ENCODE data around the gene MRAP. TPM values are rescaled to one million over a fixed set of nuclear protein-coding genes. Genes with fewer than 3 reads are reported as not detected.

The MRAP gene
- total RNA-seq, 1 experiment from 2014 or later: not detected

DNA sequence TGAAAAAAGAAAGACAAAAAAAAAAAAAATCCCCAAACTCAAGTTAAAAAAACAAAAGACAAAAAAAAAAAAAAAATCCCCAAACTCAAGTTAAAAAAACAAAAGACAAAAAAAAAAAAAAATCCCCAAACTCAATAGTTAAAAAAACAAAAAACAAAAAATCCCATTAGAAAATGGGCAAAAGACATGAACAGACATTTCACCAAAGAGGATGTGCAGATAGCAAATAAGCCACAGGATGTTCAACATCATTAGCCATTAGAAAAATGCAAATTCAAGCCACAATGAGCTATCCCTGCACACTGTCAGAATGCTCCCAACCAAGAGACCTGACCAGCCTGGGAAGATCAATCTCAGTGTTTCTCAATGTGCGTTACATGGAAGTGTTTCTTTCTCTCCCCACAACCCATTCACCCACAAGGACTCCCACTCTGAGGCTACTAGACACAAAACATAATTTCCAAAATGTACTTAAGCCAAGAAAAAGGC is 33.9 kb downstream of the MRAP start:
- H3K9me3 ChIP-seq (ENCODE audit: control insufficient read depth in 1 of 2, insufficient read depth in 1 of 2, low read depth in 1 of 2, low read length in 2 of 2): no peaks in the 10 kb centered on the region
- no peaks in the 10 kb centered on the region for H3K9me2 ChIP-seq (ENCODE audit: insufficient read depth)
- TF ChIP-seq ZNF274 (IDR thresholded peaks at IDR 0.05; ENCODE audit: low read depth, low read length): no peak
- no peak for TF ChIP-seq JUND (IDR thresholded peaks at IDR 0.05)
- no peak for TF ChIP-seq SRF (IDR thresholded peaks at IDR 0.05; ENCODE audit: low read depth)
- TF ChIP-seq POLR2AphosphoS5 (IDR thresholded peaks at IDR 0.05; ENCODE audit: low read depth, low read length): no peak
- BruUV-seq (replicated peaks): no TSS peak
- ATAC-seq (no peak), DNase-seq (ENCODE audit: low read depth, low spot score) (no peak)
- peaks cover 55 to 79% of the 10 kb centered on the region in 2 experiments for H3K36me3 ChIP-seq (ENCODE audit: control insufficient read depth in 1 of 2, insufficient read depth in 2 of 2, low read length in 2 of 2)
- ChIA-PET CTCF (no interaction called here), RAD21 (ENCODE audit: low non-redundant PET in 1 of 2, low total read pairs in 2 of 2, uncharacterized antibody in 2 of 2, unreplicated experiment in 2 of 2) (no interaction called here), POLR2A (no interaction called here)
- H3K4me1 ChIP-seq (ENCODE audit: control insufficient read depth in 1 of 2, insufficient read depth in 2 of 2, low read length in 2 of 2): no peaks in the 10 kb centered on the region
- H3K4me2 ChIP-seq (ENCODE audit: low read length): no peak overlapping the region
- peaks cover 30% of the 10 kb centered on the region for H3K79me2 ChIP-seq (ENCODE audit: insufficient read depth, low read length)
- H2AFZ ChIP-seq (ENCODE audit: low read depth, low read length, poor library complexity, severe bottlenecking): no peak overlapping the region
- no peak overlapping the region for H3K4me3 ChIP-seq (replicated peaks in 1 of 2; ENCODE audit: low read depth in 1 of 2, low read length in 2 of 2)
- H3K27ac ChIP-seq (ENCODE audit: low read depth, low read length): no peak overlapping the region
- no peak overlapping the region for H3K9ac ChIP-seq (ENCODE audit: low read length)
- intact Hi-C loops (cut with micrococcal nuclease): no loop called here
- peaks cover 4% of the 10 kb centered on the region; the same call in 1 of the 2 replicates for H4K20me1 ChIP-seq (ENCODE audit: insufficient read depth)
- H3K27me3 ChIP-seq (ENCODE audit: insufficient read depth, low read length): no peaks in the 10 kb centered on the region

DNA sequence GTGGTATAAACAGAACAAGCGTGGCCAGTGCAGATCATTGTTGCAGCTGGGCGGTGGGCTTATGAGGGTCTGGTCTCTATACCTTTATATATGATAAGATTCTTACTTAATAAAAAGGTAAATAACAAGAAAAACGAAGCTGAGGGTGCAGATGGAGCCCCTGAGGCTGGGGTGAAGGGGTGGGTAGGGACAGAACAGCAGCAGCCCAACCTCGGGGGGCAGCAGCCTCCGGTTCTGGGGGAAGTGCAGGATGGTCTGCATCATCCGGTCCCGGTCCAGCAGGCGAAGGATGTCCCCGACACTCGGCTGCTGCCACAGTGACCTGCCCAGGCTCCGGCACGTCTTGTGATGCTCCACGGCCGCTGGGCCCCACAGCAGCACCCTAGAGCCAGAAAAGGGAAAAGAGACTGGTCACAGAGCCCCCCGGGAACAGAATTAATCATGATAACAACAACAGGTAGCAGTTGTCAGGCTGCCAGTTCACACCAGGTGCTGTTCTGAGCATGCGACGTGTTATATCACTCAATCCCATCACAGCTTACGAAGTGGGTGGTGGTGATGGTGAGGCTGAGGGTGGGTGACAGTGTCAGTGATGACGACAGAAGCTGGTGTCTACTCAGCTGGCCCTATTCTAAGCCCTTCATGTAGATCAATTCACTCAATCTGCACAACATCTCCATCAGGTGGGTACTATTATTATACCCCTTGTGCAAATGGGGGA is 35.5 kb downstream of the MRAP start:
- H3K9ac ChIP-seq (ENCODE audit: low read length): no peak overlapping the region
- no peaks in the 10 kb centered on the region for H3K9me2 ChIP-seq (ENCODE audit: insufficient read depth)
- no peak for ATAC-seq
- peaks cover 4% of the 10 kb centered on the region; the same call in 1 of the 2 replicates for H4K20me1 ChIP-seq (ENCODE audit: insufficient read depth)
- BruUV-seq (replicated peaks): no TSS peak
- H3K79me2 ChIP-seq (ENCODE audit: insufficient read depth, low read length): peaks cover 23% of the 10 kb centered on the region; the same call in 1 of the 2 replicates
- H3K4me1 ChIP-seq (ENCODE audit: control insufficient read depth in 1 of 2, insufficient read depth in 2 of 2, low read length in 2 of 2): peaks cover 0 to 2% of the 10 kb centered on the region in 2 experiments; a peak in 2 of 4 replicates
- H3K36me3 ChIP-seq (ENCODE audit: control insufficient read depth in 1 of 2, insufficient read depth in 2 of 2, low read length in 2 of 2): peaks cover 60 to 80% of the 10 kb centered on the region in 2 experiments
- H3K9me3 ChIP-seq (ENCODE audit: control insufficient read depth in 1 of 2, insufficient read depth in 1 of 2, low read depth in 1 of 2, low read length in 2 of 2): no peaks in the 10 kb centered on the region
- no peak overlapping the region for H2AFZ ChIP-seq (ENCODE audit: low read depth, low read length, poor library complexity, severe bottlenecking)
- intact Hi-C loops (cut with micrococcal nuclease): no loop called here
- ChIA-PET RAD21 (ENCODE audit: low non-redundant PET in 1 of 2, low total read pairs in 2 of 2, uncharacterized antibody in 2 of 2, unreplicated experiment in 2 of 2) (no interaction called here), POLR2A (no interaction called here), CTCF (no interaction called here)
- H3K4me3 ChIP-seq (replicated peaks in 1 of 2; ENCODE audit: low read depth in 1 of 2, low read length in 2 of 2): no peak overlapping the region
- H3K27me3 ChIP-seq (ENCODE audit: insufficient read depth, low read length): no peaks in the 10 kb centered on the region
- no peak overlapping the region for H3K27ac ChIP-seq (ENCODE audit: low read depth, low read length)
- DNase-seq (ENCODE audit: low read depth, low spot score): no peak
- H3K4me2 ChIP-seq (ENCODE audit: low read length): no peak overlapping the region
- TF ChIP-seq POLR2A (IDR thresholded peaks at IDR 0.05; ENCODE audit: borderline replicate concordance, extremely low read depth, insufficient read depth, insufficient read length): no peak
- no peak for TF ChIP-seq EZH2 (IDR thresholded peaks at IDR 0.05)
- no peak for TF ChIP-seq FOSL1 (IDR thresholded peaks at IDR 0.05; ENCODE audit: low read depth)
- TF ChIP-seq, protein P1, sequence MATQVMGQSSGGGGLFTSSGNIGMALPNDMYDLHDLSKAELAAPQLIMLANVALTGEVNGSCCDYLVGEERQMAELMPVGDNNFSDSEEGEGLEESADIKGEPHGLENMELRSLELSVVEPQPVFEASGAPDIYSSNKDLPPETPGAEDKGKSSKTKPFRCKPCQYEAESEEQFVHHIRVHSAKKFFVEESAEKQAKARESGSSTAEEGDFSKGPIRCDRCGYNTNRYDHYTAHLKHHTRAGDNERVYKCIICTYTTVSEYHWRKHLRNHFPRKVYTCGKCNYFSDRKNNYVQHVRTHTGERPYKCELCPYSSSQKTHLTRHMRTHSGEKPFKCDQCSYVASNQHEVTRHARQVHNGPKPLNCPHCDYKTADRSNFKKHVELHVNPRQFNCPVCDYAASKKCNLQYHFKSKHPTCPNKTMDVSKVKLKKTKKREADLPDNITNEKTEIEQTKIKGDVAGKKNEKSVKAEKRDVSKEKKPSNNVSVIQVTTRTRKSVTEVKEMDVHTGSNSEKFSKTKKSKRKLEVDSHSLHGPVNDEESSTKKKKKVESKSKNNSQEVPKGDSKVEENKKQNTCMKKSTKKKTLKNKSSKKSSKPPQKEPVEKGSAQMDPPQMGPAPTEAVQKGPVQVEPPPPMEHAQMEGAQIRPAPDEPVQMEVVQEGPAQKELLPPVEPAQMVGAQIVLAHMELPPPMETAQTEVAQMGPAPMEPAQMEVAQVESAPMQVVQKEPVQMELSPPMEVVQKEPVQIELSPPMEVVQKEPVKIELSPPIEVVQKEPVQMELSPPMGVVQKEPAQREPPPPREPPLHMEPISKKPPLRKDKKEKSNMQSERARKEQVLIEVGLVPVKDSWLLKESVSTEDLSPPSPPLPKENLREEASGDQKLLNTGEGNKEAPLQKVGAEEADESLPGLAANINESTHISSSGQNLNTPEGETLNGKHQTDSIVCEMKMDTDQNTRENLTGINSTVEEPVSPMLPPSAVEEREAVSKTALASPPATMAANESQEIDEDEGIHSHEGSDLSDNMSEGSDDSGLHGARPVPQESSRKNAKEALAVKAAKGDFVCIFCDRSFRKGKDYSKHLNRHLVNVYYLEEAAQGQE (IDR thresholded peaks at IDR 0.05; ENCODE audit: low read depth): no peak
- TF ChIP-seq TCF7L2 (IDR thresholded peaks at IDR 0.05; ENCODE audit: borderline replicate concordance, extremely low read depth, insufficient read depth, insufficient read length): no peak
- no peak for TF ChIP-seq EGR1 (IDR thresholded peaks at IDR 0.05; ENCODE audit: low read depth)
- no peak for TF ChIP-seq RAD21 (IDR thresholded peaks at IDR 0.05; ENCODE audit: low read depth)
- TF ChIP-seq, protein P2, sequence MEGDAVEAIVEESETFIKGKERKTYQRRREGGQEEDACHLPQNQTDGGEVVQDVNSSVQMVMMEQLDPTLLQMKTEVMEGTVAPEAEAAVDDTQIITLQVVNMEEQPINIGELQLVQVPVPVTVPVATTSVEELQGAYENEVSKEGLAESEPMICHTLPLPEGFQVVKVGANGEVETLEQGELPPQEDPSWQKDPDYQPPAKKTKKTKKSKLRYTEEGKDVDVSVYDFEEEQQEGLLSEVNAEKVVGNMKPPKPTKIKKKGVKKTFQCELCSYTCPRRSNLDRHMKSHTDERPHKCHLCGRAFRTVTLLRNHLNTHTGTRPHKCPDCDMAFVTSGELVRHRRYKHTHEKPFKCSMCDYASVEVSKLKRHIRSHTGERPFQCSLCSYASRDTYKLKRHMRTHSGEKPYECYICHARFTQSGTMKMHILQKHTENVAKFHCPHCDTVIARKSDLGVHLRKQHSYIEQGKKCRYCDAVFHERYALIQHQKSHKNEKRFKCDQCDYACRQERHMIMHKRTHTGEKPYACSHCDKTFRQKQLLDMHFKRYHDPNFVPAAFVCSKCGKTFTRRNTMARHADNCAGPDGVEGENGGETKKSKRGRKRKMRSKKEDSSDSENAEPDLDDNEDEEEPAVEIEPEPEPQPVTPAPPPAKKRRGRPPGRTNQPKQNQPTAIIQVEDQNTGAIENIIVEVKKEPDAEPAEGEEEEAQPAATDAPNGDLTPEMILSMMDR (IDR thresholded peaks at IDR 0.05 in 2 of 3, conservative IDR thresholded peaks at IDR 0.05 in 1 of 3; ENCODE audit: borderline replicate concordance in 1 of 3, insufficient read depth in 1 of 3, low read depth in 2 of 3, low read length in 2 of 3): no peak
- TF ChIP-seq ZFX (IDR thresholded peaks at IDR 0.05): no peak
- TF ChIP-seq JUND (IDR thresholded peaks at IDR 0.05): no peak
- no peak for TF ChIP-seq CEBPB (IDR thresholded peaks at IDR 0.05; ENCODE audit: low read depth)
- TF ChIP-seq ZNF274 (IDR thresholded peaks at IDR 0.05; ENCODE audit: low read depth, low read length): no peak
- no peak for TF ChIP-seq ELF1 (IDR thresholded peaks at IDR 0.05; ENCODE audit: borderline replicate concordance, low read depth)
- TF ChIP-seq POLR2AphosphoS5 (IDR thresholded peaks at IDR 0.05; ENCODE audit: low read depth, low read length): no peak

All from HCT116 (cell line).